GM23248 (cell line): Measurements from ENCODE around the gene KAT2B. TPM values are rescaled to one million over a fixed set of nuclear protein-coding genes. Genes with fewer than 3 reads are reported as not detected.
A peak's percentile ranks its signal among the peaks of the same experiment; 100 is the strongest.

Experiments
- DNase-seq: peaks from one replicate; pipeline ENCODE4 v3.0.0-alpha.2; 2015
- H2AFZ ChIP-seq: fragments of 200-600 bp; sonication (generic); 2 replicates; pipeline ENCODE4 v1.6.1; 2016; ENCODE audit warnings: antibody characterized with exemption
- H3F3A ChIP-seq: fragments of 200-600 bp; sonication (generic); 2 replicates; pipeline ENCODE4 v1.6.1; 2016; ENCODE audit warnings: mild to moderate bottlenecking, antibody characterized with exemption, mixed run types; ENCODE audit not compliant: insufficient read depth
- H3K27ac ChIP-seq: fragments of 200-600 bp; sonication (generic); 2 replicates; pipeline ENCODE4 v1.5.1; 2016; ENCODE audit warnings: mild to moderate bottlenecking
- H3K27me3 ChIP-seq: fragments of 200-600 bp; sonication (generic); replicated peaks from 2 replicates; pipeline ENCODE4 v1.6.1; 2016; ENCODE audit warnings: mild to moderate bottlenecking; ENCODE audit not compliant: insufficient read depth
- H3K36me3 ChIP-seq: fragments of 200-600 bp; sonication (generic); 2 replicates; pipeline ENCODE4 v1.6.1; 2016; ENCODE audit warnings: low read depth, mild to moderate bottlenecking
- H3K4me1 ChIP-seq: fragments of 200-600 bp; sonication (generic); 2 replicates; pipeline ENCODE4 v1.6.1; 2016; ENCODE audit warnings: mild to moderate bottlenecking; ENCODE audit not compliant: insufficient read depth
- H3K4me2 ChIP-seq: fragments of 200-600 bp; sonication (generic); one replicate; pipeline ENCODE4 v1.6.1; 2016; ENCODE audit warnings: mild to moderate bottlenecking; ENCODE audit not compliant: unreplicated experiment
- H3K4me3 ChIP-seq: fragments of 200-600 bp; sonication (generic); 2 replicates; pipeline ENCODE4 v1.5.1; 2016; ENCODE audit warnings: mild to moderate bottlenecking
- H3K79me2 ChIP-seq: fragments of 200-600 bp; sonication (generic); 2 replicates; pipeline ENCODE4 v1.6.1; 2016; ENCODE audit warnings: mild to moderate bottlenecking; ENCODE audit not compliant: insufficient read depth
- H3K9ac ChIP-seq: fragments of 200-600 bp; sonication (generic); 2 replicates; pipeline ENCODE4 v1.6.1; 2016; ENCODE audit warnings: mild to moderate bottlenecking
- H3K9me2 ChIP-seq: fragments of 200-600 bp; sonication (generic); 2 replicates; pipeline ENCODE4 v1.6.1; 2016; ENCODE audit warnings: mixed run types, mild to moderate bottlenecking, moderate library complexity; ENCODE audit not compliant: insufficient read depth
- H3K9me3 ChIP-seq: fragments of 200-600 bp; sonication (generic); one replicate; pipeline ENCODE4 v1.6.1; 2017; ENCODE audit warnings: low read depth
- H4K20me1 ChIP-seq: fragments of 200-600 bp; sonication (generic); 2 replicates; pipeline ENCODE4 v1.6.0; 2016; ENCODE audit not compliant: insufficient read depth
- EZH2 ChIP-seq: fragments of 200-600 bp; sonication (generic); IDR thresholded peaks from 2 replicates; pipeline ENCODE4 v1.6.1; 2018; ENCODE audit warnings: antibody characterized with exemption, mild to moderate bottlenecking; ENCODE audit not compliant: insufficient read depth, poor library complexity, severe bottlenecking
- EZH2phosphoT487 ChIP-seq: fragments of 200-600 bp; sonication (generic); IDR thresholded peaks from 2 replicates; pipeline ENCODE4 v1.6.1; 2018; ENCODE audit warnings: antibody characterized with exemption, moderate library complexity, mild to moderate bottlenecking, low read depth; ENCODE audit not compliant: insufficient read depth
- WGBS, 2 experiments: methylation state at CpG; one replicate each; pipeline ENCODE4 v1.1.6; 2015 to 2017; ENCODE audit warnings: low lambda C conversion rate in 2 of 2, low coverage in 1 of 2; ENCODE audit errors: missing lambda C conversion rate in 2 of 2; 5-methylcytosine and 5-hydroxymethylcytosine counted together
- in situ Hi-C: fragments of 300-500 bp; cut with MboI; formaldehyde crosslinking; loops from 2 replicates; pipeline ENCODE4 v1.15.0; 2020
- polyA plus RNA-seq: library from polyadenylated mRNA; unstranded; fragments of >200 nt; fragmentation: Nextera tagmentation; extraction: Ambion mirVana; gene quantifications from 2 replicates; pipeline ENCODE4 v1.2.1, GENCODE V29; 2016
- total RNA-seq: library from RNA; depleted of rRNA; stranded (reverse); fragments of >200 nt; shearing (Covaris generic); gene quantifications from 2 replicates; pipeline ENCODE4 v1.2.3, GENCODE V29; 2014

Gene KAT2B
- total and polyA plus RNA-seq, 2 experiments from 2014 or later, result 1.5 to 13.5 TPM

- H3K4me3 ChIP-seq, result no peak overlapping the region
- H4K20me1 ChIP-seq, result no peaks in the 10 kb centered on the region
- no peaks in the 10 kb centered on the region for H3K27me3 ChIP-seq
- H3K79me2 ChIP-seq, result no peaks in the 10 kb centered on the region
- H3K4me1 ChIP-seq, result no peaks in the 10 kb centered on the region
- H3K9me3 ChIP-seq, result no peaks in the 10 kb centered on the region
- H3F3A ChIP-seq, result no peaks in the 10 kb centered on the region
- H2AFZ ChIP-seq, result no peak overlapping the region
- no peak for DNase-seq
- H3K9me2 ChIP-seq, result 0 out of 2 replicates have a peak, but pooled peaks cover 2% of the 10 kb centered on the region
- H3K9ac ChIP-seq, result no peak overlapping the region
- H3K36me3 ChIP-seq, result no peaks in the 10 kb centered on the region
- no peak overlapping the region for H3K27ac ChIP-seq
- in situ Hi-C loops, result no loop called here
- no peak for TF ChIP-seq EZH2
- no peak for TF ChIP-seq EZH2phosphoT487
- H3K4me2 ChIP-seq, result no peak overlapping the region
- WGBS, 2 experiments, result 79 to 88% methylated on average over 2 of the region's 2 CpGs
Measured at GRCh38 chr3:20091331-20092047, 51.2 kb downstream of the KAT2B start.

GRCh38 chr3:20095470-20095869, 55.2 kb downstream of the KAT2B start:
- DNase-seq, result no peak
- WGBS, 2 experiments, result 75 to 82% methylated on average over 4 of the region's 4 CpGs
- 0 out of 2 replicates have a peak, but pooled peaks cover 2% of the 10 kb centered on the region for H3K9me2 ChIP-seq
- no peak overlapping the region for H3K9ac ChIP-seq
- no peaks in the 10 kb centered on the region for H3K36me3 ChIP-seq
- in situ Hi-C loops, result no loop called here
- H3K4me2 ChIP-seq, result no peak overlapping the region
- no peaks in the 10 kb centered on the region; the same call in 1 of the 2 replicates for H4K20me1 ChIP-seq
- no peaks in the 10 kb centered on the region for H3K9me3 ChIP-seq
- H2AFZ ChIP-seq, result no peak overlapping the region
- TF ChIP-seq EZH2 (no peak), EZH2phosphoT487 (no peak)
- no peaks in the 10 kb centered on the region for H3F3A ChIP-seq
- H3K4me1 ChIP-seq, result no peaks in the 10 kb centered on the region
- H3K27me3 ChIP-seq, result no peaks in the 10 kb centered on the region
- no peak overlapping the region for H3K27ac ChIP-seq
- H3K79me2 ChIP-seq, result no peaks in the 10 kb centered on the region
- H3K4me3 ChIP-seq, result no peak overlapping the region

- Histone ChIP-seq H3K4me1 (no peaks in the 10 kb centered on the region), H3K27me3 (no peaks in the 10 kb centered on the region), H2AFZ (no peak overlapping the region), H3K27ac (no peak overlapping the region), H3K9me3 (no peaks in the 10 kb centered on the region), H4K20me1 (no peaks in the 10 kb centered on the region; the same call in 1 of the 2 replicates), H3K9ac (no peak overlapping the region), H3K9me2 (0 out of 2 replicates have a peak, but pooled peaks cover 2% of the 10 kb centered on the region), H3F3A (no peaks in the 10 kb centered on the region), H3K36me3 (no peaks in the 10 kb centered on the region), H3K4me3 (no peak overlapping the region), H3K79me2 (no peaks in the 10 kb centered on the region), H3K4me2 (no peak overlapping the region)
- in situ Hi-C loops, result no loop called here
- WGBS, 2 experiments, result 84 to 91% methylated on average over 3 of the region's 3 CpGs
- TF ChIP-seq EZH2phosphoT487 (no peak), EZH2 (no peak)
- peak; percentile 2 for DNase-seq
Measured at GRCh38 chr3:20096135-20096685, 56.0 kb downstream of the KAT2B start.

- DNase-seq, result no peak
- H4K20me1 ChIP-seq, result no peaks in the 10 kb centered on the region; the same call in 1 of the 2 replicates
- no peaks in the 10 kb centered on the region for H3K4me1 ChIP-seq
- H3F3A ChIP-seq, result no peaks in the 10 kb centered on the region
- H2AFZ ChIP-seq, result no peak overlapping the region
- H3K4me2 ChIP-seq, result no peak overlapping the region
- in situ Hi-C loops, result no loop called here
- no peaks in the 10 kb centered on the region for H3K27me3 ChIP-seq
- no peak overlapping the region for H3K27ac ChIP-seq
- H3K4me3 ChIP-seq, result no peak overlapping the region
- no peaks in the 10 kb centered on the region for H3K36me3 ChIP-seq
- H3K79me2 ChIP-seq, result no peaks in the 10 kb centered on the region
- H3K9ac ChIP-seq, result no peak overlapping the region
- TF ChIP-seq EZH2 (no peak), EZH2phosphoT487 (no peak)
- H3K9me3 ChIP-seq, result no peaks in the 10 kb centered on the region
- 0 to 11% methylated on average over 1 of the region's 1 CpG for WGBS, 2 experiments
- 0 out of 2 replicates have a peak, but pooled peaks cover 2% of the 10 kb centered on the region for H3K9me2 ChIP-seq
Measured at GRCh38 chr3:20097015-20097414, 56.8 kb downstream of the KAT2B start.
